ENCODE data around the gene LRRC53.

The LRRC53 gene

GRCh38 chr1:74429580-74429979 is 82.8 kb downstream of the LRRC53 start:
- DNase-seq: peak; percentile 82

GRCh38 chr1:74427681-74428080 is 84.7 kb downstream of the LRRC53 start:
- DNase-seq: no peak

- DNase-seq: no peak
These were observed 86.0 kb downstream of the LRRC53 start for GRCh38 chr1:74426208-74426937.

- DNase-seq: no peak
These were observed 86.7 kb downstream of the LRRC53 start for GRCh38 chr1:74425676-74426075.

- DNase-seq: no peak
These were observed 88.9 kb downstream of the LRRC53 start for GRCh38 chr1:74423471-74423870.

GRCh38 chr1:74422421-74423292 is 89.8 kb downstream of the LRRC53 start:
- DNase-seq: no peak

GRCh38 chr1:74420467-74420866 is 91.9 kb downstream of the LRRC53 start:
- DNase-seq: no peak

Data from NCI-H1694 treated with DMSO at 0.1 percent for 48 hours (cell line).